SK-N-SH (cell line): Measurements from ENCODE around the gene ALB.

Experiments used
- CTCF ChIP-seq: fragments of 200-600 bp; sonication (generic); IDR thresholded peaks from 2 replicates; pipeline ENCODE4 v1.6.1; 2017; ENCODE audit warnings: antibody characterized with exemption, mild to moderate bottlenecking, moderate library complexity
- ELF1 ChIP-seq: IDR thresholded peaks from 2 replicates; pipeline ENCODE4 v1.4.0; 2012
- EP300 ChIP-seq, 2 experiments: IDR thresholded peaks; 2 replicates each; pipeline versions ENCODE4 v1.4.0 to v1.6.1; 2012; ENCODE audit warnings: borderline replicate concordance in 1 of 2, low read depth in 1 of 2, low read length in 1 of 2
- EZH2phosphoT487 ChIP-seq: fragments of 200-600 bp; sonication (generic); IDR thresholded peaks from 2 replicates; pipeline ENCODE4 v1.6.1; 2017; ENCODE audit warnings: low read depth, mixed run types, mild to moderate bottlenecking, antibody characterized with exemption, moderate library complexity, borderline replicate concordance
- MAX ChIP-seq: IDR thresholded peaks from 2 replicates; pipeline ENCODE4 v1.4.0; 2012; ENCODE audit warnings: low read depth
- MXI1 ChIP-seq: IDR thresholded peaks from 2 replicates; pipeline ENCODE4 v1.6.1; 2012; ENCODE audit warnings: mild to moderate bottlenecking, low read depth, low read length, improper control_type of control experiment
- POLR2AphosphoS5 ChIP-seq: IDR thresholded peaks from 2 replicates; pipeline ENCODE4 v1.6.1; 2012; ENCODE audit warnings: low read depth, low read length
- REST ChIP-seq: IDR thresholded peaks from 2 replicates; pipeline ENCODE4 v1.6.1; 2012; ENCODE audit warnings: mild to moderate bottlenecking, low read depth, low read length, moderate library complexity
- RFX5 ChIP-seq: IDR thresholded peaks from 2 replicates; pipeline ENCODE4 v1.6.1; 2012; ENCODE audit warnings: mild to moderate bottlenecking, improper control_type of control experiment, low read length
- RXRA ChIP-seq: IDR thresholded peaks from 2 replicates; pipeline ENCODE4 v1.4.0; 2012; ENCODE audit warnings: low read depth, mild to moderate bottlenecking, borderline replicate concordance
- SIN3A ChIP-seq: IDR thresholded peaks from 2 replicates; pipeline ENCODE4 v1.6.1; 2012; ENCODE audit warnings: low read depth, mild to moderate bottlenecking, low read length, moderate library complexity, borderline replicate concordance
- USF1 ChIP-seq: IDR thresholded peaks from 2 replicates; pipeline ENCODE4 v1.4.0; 2012; ENCODE audit warnings: low read depth, borderline replicate concordance
- YY1 ChIP-seq: IDR thresholded peaks from 2 replicates; pipeline ENCODE4 v1.4.0; 2012; ENCODE audit warnings: low read depth, mild to moderate bottlenecking

- TF ChIP-seq CTCF (no peak), YY1 (no peak), REST (no peak), RXRA (no peak), RFX5 (no peak), EP300 (IDR thresholded peaks at IDR 0.05; ENCODE audit: borderline replicate concordance in 1 of 2, low read depth in 1 of 2, low read length in 1 of 2) (no peak), MXI1 (no peak), SIN3A (no peak), ELF1 (no peak), MAX (no peak), USF1 (no peak), POLR2AphosphoS5 (no peak), EZH2phosphoT487 (no peak)
These were observed 1.1 kb downstream of the ALB start for GRCh38 chr4:73405138-73405537.
